ENCODE data around the gene GNAQ.

The GNAQ gene

GRCh38 chr9:77847626-77848025 is 184.0 kb downstream of the GNAQ start:
- Histone ChIP-seq H3K9ac (ENCODE audit: low read length) (no peak overlapping the region), H3K27me3 (ENCODE audit: control insufficient read depth, insufficient read depth, low read length) (no peaks in the 10 kb centered on the region), H3K36me3 (ENCODE audit: control insufficient read depth, insufficient read depth, low read length) (no peaks in the 10 kb centered on the region), H3K27ac (ENCODE audit: low read depth, low read length) (no peak overlapping the region), H3K4me3 (ENCODE audit: low read length) (no peak overlapping the region), H3K4me1 (ENCODE audit: control insufficient read depth, insufficient read depth, low read length) (peaks cover 8% of the 10 kb centered on the region)

GRCh38 chr9:77847059-77847499 is 184.5 kb downstream of the GNAQ start:
- no peak overlapping the region for H3K27ac ChIP-seq (ENCODE audit: low read depth, low read length)
- peaks cover 8% of the 10 kb centered on the region for H3K4me1 ChIP-seq (ENCODE audit: control insufficient read depth, insufficient read depth, low read length)
- H3K4me3 ChIP-seq (ENCODE audit: low read length) = no peak overlapping the region
- no peaks in the 10 kb centered on the region for H3K27me3 ChIP-seq (ENCODE audit: control insufficient read depth, insufficient read depth, low read length)
- H3K36me3 ChIP-seq (ENCODE audit: control insufficient read depth, insufficient read depth, low read length) = no peaks in the 10 kb centered on the region
- no peak overlapping the region for H3K9ac ChIP-seq (ENCODE audit: low read length)

- Histone ChIP-seq H3K9ac (ENCODE audit: low read length) (no peak overlapping the region), H3K4me3 (ENCODE audit: low read length) (no peak overlapping the region), H3K27me3 (ENCODE audit: control insufficient read depth, insufficient read depth, low read length) (peaks cover 2% of the 10 kb centered on the region), H3K36me3 (ENCODE audit: control insufficient read depth, insufficient read depth, low read length) (no peaks in the 10 kb centered on the region), H3K4me1 (ENCODE audit: control insufficient read depth, insufficient read depth, low read length) (peaks cover 10% of the 10 kb centered on the region), H3K27ac (ENCODE audit: low read depth, low read length) (no peak overlapping the region)
Observed at GRCh38 chr9:77844415-77844814, 187.2 kb downstream of the GNAQ start.

GRCh38 chr9:77843871-77844155 is 187.8 kb downstream of the GNAQ start:
- H3K4me1 ChIP-seq (ENCODE audit: control insufficient read depth, insufficient read depth, low read length) = peaks cover 8% of the 10 kb centered on the region

GRCh38 chr9:77843076-77843870 is 188.3 kb downstream of the GNAQ start:
- no peak overlapping the region for H3K4me3 ChIP-seq (ENCODE audit: low read length)
- H3K27ac ChIP-seq (ENCODE audit: low read depth, low read length) = no peak overlapping the region
- H3K4me1 ChIP-seq (ENCODE audit: control insufficient read depth, insufficient read depth, low read length) = peaks cover 5% of the 10 kb centered on the region
- H3K36me3 ChIP-seq (ENCODE audit: control insufficient read depth, insufficient read depth, low read length) = no peaks in the 10 kb centered on the region
- peaks cover 2% of the 10 kb centered on the region for H3K27me3 ChIP-seq (ENCODE audit: control insufficient read depth, insufficient read depth, low read length)
- no peak overlapping the region for H3K9ac ChIP-seq (ENCODE audit: low read length)

More at GRCh38 chr9:77843871-77844155, 187.8 kb downstream of the GNAQ start:
- no peaks in the 10 kb centered on the region for H3K36me3 ChIP-seq (ENCODE audit: control insufficient read depth, insufficient read depth, low read length)
- no peak overlapping the region for H3K9ac ChIP-seq (ENCODE audit: low read length)
- H3K27ac ChIP-seq (ENCODE audit: low read depth, low read length) = no peak overlapping the region
- peaks cover 2% of the 10 kb centered on the region for H3K27me3 ChIP-seq (ENCODE audit: control insufficient read depth, insufficient read depth, low read length)
- no peak overlapping the region for H3K4me3 ChIP-seq (ENCODE audit: low read length)

- no peak overlapping the region for H3K9ac ChIP-seq (ENCODE audit: low read length)
- no peak overlapping the region for H3K27ac ChIP-seq (ENCODE audit: low read depth, low read length)
- H3K4me3 ChIP-seq (ENCODE audit: low read length) = no peak overlapping the region
- H3K36me3 ChIP-seq (ENCODE audit: control insufficient read depth, insufficient read depth, low read length) = no peaks in the 10 kb centered on the region
- H3K4me1 ChIP-seq (ENCODE audit: control insufficient read depth, insufficient read depth, low read length) = peaks cover 3% of the 10 kb centered on the region
- H3K27me3 ChIP-seq (ENCODE audit: control insufficient read depth, insufficient read depth, low read length) = peaks cover 2% of the 10 kb centered on the region
Observed at GRCh38 chr9:77841739-77842386, 189.7 kb downstream of the GNAQ start.

- Histone ChIP-seq H3K27ac (ENCODE audit: low read depth, low read length) (no peak overlapping the region), H3K4me3 (ENCODE audit: low read length) (no peak overlapping the region), H3K36me3 (ENCODE audit: control insufficient read depth, insufficient read depth, low read length) (no peaks in the 10 kb centered on the region), H3K9ac (ENCODE audit: low read length) (no peak overlapping the region), H3K4me1 (ENCODE audit: control insufficient read depth, insufficient read depth, low read length) (peaks cover 3% of the 10 kb centered on the region), H3K27me3 (ENCODE audit: control insufficient read depth, insufficient read depth, low read length) (peaks cover 2% of the 10 kb centered on the region)
Observed at GRCh38 chr9:77839459-77840140, 192.0 kb downstream of the GNAQ start.

- Histone ChIP-seq H3K27ac (ENCODE audit: low read depth, low read length) (no peak overlapping the region), H3K9ac (ENCODE audit: low read length) (no peak overlapping the region)
Observed at GRCh38 chr9:77838986-77839385, 192.6 kb downstream of the GNAQ start.

GRCh38 chr9:77834898-77835488 is 196.6 kb downstream of the GNAQ start:
- Histone ChIP-seq H3K36me3 (ENCODE audit: control insufficient read depth, insufficient read depth, low read length) (no peaks in the 10 kb centered on the region), H3K4me1 (ENCODE audit: control insufficient read depth, insufficient read depth, low read length) (peaks cover 13% of the 10 kb centered on the region), H3K27me3 (ENCODE audit: control insufficient read depth, insufficient read depth, low read length) (no peaks in the 10 kb centered on the region), H3K4me3 (ENCODE audit: low read length) (no peak overlapping the region), H3K9ac (ENCODE audit: low read length) (no peak overlapping the region), H3K27ac (ENCODE audit: low read depth, low read length) (no peak overlapping the region)

More at GRCh38 chr9:77838986-77839385, 192.6 kb downstream of the GNAQ start:
- Histone ChIP-seq H3K36me3 (ENCODE audit: control insufficient read depth, insufficient read depth, low read length) (no peaks in the 10 kb centered on the region), H3K4me3 (ENCODE audit: low read length) (no peak overlapping the region), H3K4me1 (ENCODE audit: control insufficient read depth, insufficient read depth, low read length) (peaks cover 3% of the 10 kb centered on the region), H3K27me3 (ENCODE audit: control insufficient read depth, insufficient read depth, low read length) (peaks cover 2% of the 10 kb centered on the region)

- Histone ChIP-seq H3K4me1 (ENCODE audit: control insufficient read depth, insufficient read depth, low read length) (peaks cover 13% of the 10 kb centered on the region), H3K9ac (ENCODE audit: low read length) (no peak overlapping the region), H3K4me3 (ENCODE audit: low read length) (no peak overlapping the region), H3K36me3 (ENCODE audit: control insufficient read depth, insufficient read depth, low read length) (no peaks in the 10 kb centered on the region), H3K27me3 (ENCODE audit: control insufficient read depth, insufficient read depth, low read length) (no peaks in the 10 kb centered on the region), H3K27ac (ENCODE audit: low read depth, low read length) (peak overlapping the region; percentile 28)
Observed at GRCh38 chr9:77833561-77834429, 197.8 kb downstream of the GNAQ start.

GRCh38 chr9:77832639-77833038 is 199.0 kb downstream of the GNAQ start:
- H3K36me3 ChIP-seq (ENCODE audit: control insufficient read depth, insufficient read depth, low read length) = no peaks in the 10 kb centered on the region
- H3K4me3 ChIP-seq (ENCODE audit: low read length) = no peak overlapping the region
- H3K4me1 ChIP-seq (ENCODE audit: control insufficient read depth, insufficient read depth, low read length) = peaks cover 13% of the 10 kb centered on the region
- H3K9ac ChIP-seq (ENCODE audit: low read length) = no peak overlapping the region
- H3K27ac ChIP-seq (ENCODE audit: low read depth, low read length) = no peak overlapping the region
- no peaks in the 10 kb centered on the region for H3K27me3 ChIP-seq (ENCODE audit: control insufficient read depth, insufficient read depth, low read length)
